WERI-Rb-1 (cell line): ENCODE measurements around the gene GAK.
"Not testable (repeated sequence)": the region's sequence is repeated elsewhere in the genome, so short reads cannot be mapped to it uniquely, and the experiment has no call there.

Source experiments
- DNase-seq: peaks from one replicate; pipeline ENCODE4 v3.0.0-alpha.2; 2020
- H3K27ac ChIP-seq: fragments of 250-450 bp; sonication (Bioruptor Pico); 2 replicates; pipeline ENCODE4 v1.5.1; 2020; ENCODE audit warnings: mild to moderate bottlenecking, moderate library complexity
- H3K27me3 ChIP-seq: fragments of 250-450 bp; sonication (Bioruptor Pico); 2 replicates; pipeline ENCODE4 v1.5.1; 2021; ENCODE audit warnings: mild to moderate bottlenecking, low read depth, moderate library complexity; ENCODE audit not compliant: insufficient read depth, severe bottlenecking
- H3K36me3 ChIP-seq: fragments of 250-450 bp; sonication (Bioruptor Pico); 2 replicates; pipeline ENCODE4 v1.5.1; 2020; ENCODE audit warnings: mild to moderate bottlenecking, moderate library complexity
- H3K4me3 ChIP-seq: 2 replicates; pipeline ENCODE4 v1.5.1; 2011; ENCODE audit warnings: low read depth, mild to moderate bottlenecking, control low read depth, low read length
- H3K9me3 ChIP-seq: fragments of 250-450 bp; sonication (Bioruptor Pico); 2 replicates; pipeline ENCODE4 v1.5.1; 2021; ENCODE audit warnings: mild to moderate bottlenecking, moderate library complexity; ENCODE audit not compliant: severe bottlenecking
- CTCF ChIP-seq: IDR thresholded peaks from 2 replicates; pipeline ENCODE4 v1.5.1; 2011; ENCODE audit warnings: low read depth, mild to moderate bottlenecking, control low read depth, inconsistent platforms, low read length

GAK gene

GRCh38 chr4:931960-932712 lies at the start of gene GAK, which contains the start of gene TMEM175:
GAK (minus strand) TSS chr4:932316; CDS start chr4:932187, 129 bp downstream.
TMEM175 (plus strand) TSS chr4:932460; CDS start chr4:947740, 15,280 bp downstream.
- Histone ChIP-seq H3K4me3 (peak within 1 kb of the TSS; percentile 82), H3K9me3 (no peaks in the 10 kb centered on the region), H3K36me3 (peaks cover 4% of the 10 kb centered on the region; the same call in 1 of the 2 replicates), H3K27ac (peak within 1 kb of the TSS; percentile 87), H3K27me3 (no peaks in the 10 kb centered on the region)
- no peak for TF ChIP-seq CTCF
- peak; percentile 96 for DNase-seq

- no peaks in the 10 kb centered on the region for H3K27me3 ChIP-seq
- H3K36me3 ChIP-seq = no peaks in the 10 kb centered on the region
- H3K27ac ChIP-seq = no peak overlapping the region
- TF ChIP-seq CTCF = no peak
- no peak for DNase-seq
- H3K9me3 ChIP-seq = peaks cover 7% of the 10 kb centered on the region
- no peak overlapping the region for H3K4me3 ChIP-seq
Measured at GRCh38 chr4:978957-979701, 47.0 kb upstream of the GAK start.

GRCh38 chr4:976016-976415 lies 43.9 kb upstream of the GAK start:
- not testable (repeated sequence) for H3K36me3 ChIP-seq, H3K27me3 ChIP-seq, DNase-seq, H3K27ac ChIP-seq, H3K4me3 ChIP-seq
- peaks cover 13% of the 10 kb centered on the region for H3K9me3 ChIP-seq

- no peaks in the 10 kb centered on the region for H3K36me3 ChIP-seq
- DNase-seq = no peak
- no peak overlapping the region for H3K4me3 ChIP-seq
- no peak for TF ChIP-seq CTCF
- peaks cover 13% of the 10 kb centered on the region for H3K9me3 ChIP-seq
- H3K27ac ChIP-seq = no peak overlapping the region
- H3K27me3 ChIP-seq = no peaks in the 10 kb centered on the region
Measured at GRCh38 chr4:974668-975067, 42.6 kb upstream of the GAK start.

- Histone ChIP-seq H3K27ac (no peak within 1 kb of the TSS), H3K27me3 (no peaks in the 10 kb centered on the region), H3K4me3 (peak within 1 kb of the TSS; percentile 65), H3K36me3 (no peaks in the 10 kb centered on the region), H3K9me3 (peaks cover 13% of the 10 kb centered on the region)
- peak; percentile 70 for DNase-seq
- TF ChIP-seq CTCF = no peak
Measured at GRCh38 chr4:973431-974397, 41.6 kb upstream of the GAK start, which contains the start of gene DGKQ. DGKQ (minus strand) TSS chr4:973569; CDS start chr4:973482, 87 bp downstream.
